Medulla oblongata (tissue), 1 donor: ENCODE data around the gene CR2.
A peak's percentile ranks its signal among the peaks of the same experiment; 100 is the strongest.
"Not testable (repeated sequence)": the region's sequence is repeated elsewhere in the genome, so short reads cannot be mapped to it uniquely, and the experiment has no call there.

ENCODE experiments used
- DNase-seq: peaks from one replicate; pipeline ENCODE4 v3.0.0-alpha.2; 2015; ENCODE audit errors: extremely low spot score

The CR2 gene

DNA sequence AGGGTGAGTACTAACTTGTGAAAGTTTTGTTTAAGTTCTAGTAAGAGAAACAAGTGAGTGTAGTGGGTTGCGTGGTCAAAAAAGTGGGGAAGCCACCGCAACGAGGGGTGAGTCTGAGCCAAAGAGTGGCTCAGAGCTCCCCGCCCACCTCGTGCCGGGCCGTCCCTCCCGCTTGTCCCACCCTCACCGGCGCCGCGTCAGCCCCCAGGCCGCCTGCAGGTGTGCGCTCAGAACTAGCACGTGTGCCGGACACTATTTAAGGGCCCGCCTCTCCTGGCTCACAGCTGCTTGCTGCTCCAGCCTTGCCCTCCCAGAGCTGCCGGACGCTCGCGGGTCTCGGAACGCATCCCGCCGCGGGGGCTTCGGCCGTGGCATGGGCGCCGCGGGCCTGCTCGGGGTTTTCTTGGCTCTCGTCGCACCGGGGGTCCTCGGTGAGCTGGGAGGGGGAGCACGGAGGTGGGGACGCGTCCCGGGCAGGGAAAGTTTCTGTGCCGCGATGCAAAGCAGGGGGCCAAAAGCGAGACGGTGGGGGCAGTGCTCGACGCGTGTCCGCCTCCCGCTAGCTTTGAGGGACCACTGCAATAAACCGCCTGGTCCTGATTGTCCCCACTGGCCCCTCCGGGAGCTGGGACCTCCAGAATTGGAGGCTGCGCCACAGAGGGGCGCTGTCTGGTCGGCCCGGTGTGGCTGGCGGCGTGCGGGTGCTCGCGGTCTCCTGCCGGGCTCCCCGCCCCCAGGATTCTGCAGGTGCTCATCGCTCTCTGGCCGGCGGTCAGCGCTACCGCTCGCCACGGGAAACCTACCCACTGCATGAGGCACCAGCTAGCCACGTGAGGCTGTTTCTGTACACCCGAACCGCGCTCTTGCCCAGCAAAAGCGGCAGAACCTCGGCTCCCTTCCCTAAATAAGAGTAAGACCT lies at the start of gene CR2:
Gene CR2, plus strand, starts transcription at position 283 of the 919 bp plus-strand sequence. Its CDS starts 91 bp downstream, at position 374.
- no peak for DNase-seq

DNA sequence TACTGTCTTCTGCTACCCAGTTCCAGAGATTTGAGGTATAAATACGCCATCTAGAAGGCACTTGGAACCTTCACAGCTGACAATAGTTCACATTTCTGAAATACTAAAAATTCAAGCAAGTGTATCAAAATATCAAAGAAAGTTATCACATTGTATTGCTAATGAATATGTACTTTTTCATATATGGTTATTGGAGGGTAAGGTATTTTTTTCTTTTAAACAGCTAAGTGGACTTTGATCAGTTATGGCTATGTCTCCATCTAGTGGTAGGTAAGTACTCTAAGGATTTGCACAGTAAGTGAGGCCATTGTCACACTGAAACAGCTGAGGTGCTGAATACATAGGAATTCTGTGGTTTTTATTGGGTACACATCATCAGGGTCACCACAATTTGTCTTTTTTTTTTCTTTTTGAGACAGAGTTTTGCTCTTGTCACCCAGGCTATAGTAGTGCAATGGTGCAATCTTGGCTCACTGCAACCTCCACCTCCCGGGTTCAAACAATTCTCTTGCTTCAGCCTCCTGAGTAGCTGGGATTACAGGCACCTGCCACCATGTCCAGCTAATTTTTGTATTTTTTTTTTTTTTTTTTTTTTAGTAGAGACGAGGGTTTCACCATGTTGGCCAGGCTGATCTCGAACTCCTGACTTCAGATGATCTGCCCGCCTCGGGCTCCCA lies 49.1 kb upstream of the CR2 start:
- peak; percentile 85 for DNase-seq

DNA sequence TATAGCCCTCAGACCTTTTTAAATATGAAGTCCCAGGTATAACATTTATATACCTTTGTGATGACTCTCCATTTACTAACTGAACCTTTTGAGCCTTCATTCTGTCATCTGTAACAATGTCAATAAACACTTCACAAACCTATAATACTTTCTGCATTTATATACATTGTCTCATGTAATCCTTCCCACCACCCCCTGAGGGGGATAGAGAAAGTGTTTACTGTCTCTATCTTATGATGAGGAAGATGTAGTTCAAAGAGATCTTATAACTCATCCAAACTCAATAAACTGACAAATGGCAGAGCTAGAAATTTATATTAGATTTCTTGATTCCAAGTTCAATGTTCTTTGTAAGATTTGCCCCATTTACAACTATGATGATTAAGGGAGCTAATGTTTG lies 48.3 kb upstream of the CR2 start:
- DNase-seq: no peak

DNA sequence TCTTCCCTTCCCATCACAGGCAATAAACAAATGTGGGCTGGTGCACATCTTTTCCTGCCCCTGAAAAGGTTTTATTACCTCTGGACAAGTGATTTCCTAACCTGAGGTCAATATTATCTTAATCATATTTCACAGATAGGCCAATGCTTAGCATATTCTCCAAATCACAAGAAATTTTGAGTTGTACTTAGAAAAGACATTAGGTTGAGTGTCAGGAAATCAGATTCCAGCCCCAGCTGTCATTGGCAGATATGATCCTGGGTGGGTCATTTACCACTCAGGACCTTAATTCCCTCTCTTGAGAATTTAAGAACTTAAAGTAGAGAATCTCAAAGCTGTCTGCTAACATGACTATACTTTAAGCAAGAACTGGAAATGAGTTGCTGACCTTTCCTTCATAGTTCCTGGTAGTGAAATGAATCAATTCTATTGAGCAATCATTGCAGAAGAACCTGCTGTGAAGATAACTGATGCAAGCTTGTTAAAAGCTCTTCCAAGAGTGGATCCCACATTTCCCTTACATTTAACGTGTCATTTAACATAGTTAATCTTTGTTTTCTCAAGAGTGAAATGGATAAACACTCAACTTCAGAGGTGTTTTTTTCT lies 46.4 kb upstream of the CR2 start:
- DNase-seq: no peak

DNA sequence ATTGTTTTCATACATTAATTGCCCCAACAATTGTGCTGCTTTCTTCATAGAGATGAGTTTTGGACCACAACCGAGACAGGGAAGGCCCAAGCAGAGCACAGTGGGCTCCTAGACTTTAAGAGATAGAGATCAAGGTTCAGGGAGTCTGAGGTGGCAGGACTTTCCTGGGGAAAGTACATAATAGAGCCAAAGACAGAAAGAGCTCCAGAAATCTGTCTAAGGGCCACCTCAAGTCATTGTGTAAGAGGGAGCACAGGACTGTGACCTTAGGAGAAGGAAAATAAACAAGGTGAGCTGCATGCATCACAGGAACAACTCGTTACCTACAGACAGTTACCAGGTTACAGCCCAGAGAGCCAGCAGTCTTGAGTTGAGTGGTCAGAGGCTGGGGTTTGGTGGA lies 41.3 kb upstream of the CR2 start:
- no peak for DNase-seq

DNA sequence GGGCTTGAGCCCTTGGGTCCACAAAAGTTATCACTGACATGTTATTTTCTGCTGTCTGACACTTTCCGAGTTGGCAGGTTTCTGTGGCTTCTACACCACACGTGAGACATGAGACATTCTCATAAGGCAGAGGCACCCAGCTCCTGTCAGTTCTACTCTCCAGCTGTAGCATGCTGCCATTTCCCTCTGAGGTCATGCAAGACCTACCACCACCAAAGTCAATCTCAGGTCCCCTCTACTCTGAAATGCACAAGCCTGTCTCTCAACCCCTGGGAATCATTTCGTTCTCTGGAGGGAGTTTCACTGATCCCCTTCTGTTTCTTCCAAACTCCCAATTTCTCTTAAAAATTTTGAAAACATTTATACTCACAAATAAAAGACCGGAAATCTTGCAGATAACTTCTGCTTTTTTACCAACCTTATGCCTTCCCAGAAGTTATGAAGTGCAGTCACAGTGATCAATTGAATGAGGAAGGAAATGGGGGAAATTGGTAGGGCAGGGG lies 39.5 kb upstream of the CR2 start:
- no peak for DNase-seq

DNA sequence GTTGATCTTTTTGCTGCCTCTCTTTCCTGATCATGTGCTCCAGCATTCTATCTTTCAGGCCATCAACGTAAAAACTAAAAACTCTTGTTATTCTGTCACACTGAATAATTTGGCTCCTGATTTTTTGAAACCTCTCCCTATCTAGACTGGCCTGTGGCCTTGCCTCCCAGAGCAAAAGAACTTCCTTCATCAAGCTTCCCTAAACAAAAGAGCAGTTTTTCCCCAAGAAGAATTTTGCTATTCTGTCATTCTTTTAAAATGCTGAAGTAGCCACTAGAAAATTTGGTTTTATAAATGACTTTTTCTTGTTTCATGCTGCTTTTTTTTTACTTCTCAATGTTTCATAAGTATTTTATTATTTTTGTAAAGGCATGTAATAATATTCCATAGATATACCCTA lies 37.1 kb upstream of the CR2 start:
- no peak for DNase-seq

DNA sequence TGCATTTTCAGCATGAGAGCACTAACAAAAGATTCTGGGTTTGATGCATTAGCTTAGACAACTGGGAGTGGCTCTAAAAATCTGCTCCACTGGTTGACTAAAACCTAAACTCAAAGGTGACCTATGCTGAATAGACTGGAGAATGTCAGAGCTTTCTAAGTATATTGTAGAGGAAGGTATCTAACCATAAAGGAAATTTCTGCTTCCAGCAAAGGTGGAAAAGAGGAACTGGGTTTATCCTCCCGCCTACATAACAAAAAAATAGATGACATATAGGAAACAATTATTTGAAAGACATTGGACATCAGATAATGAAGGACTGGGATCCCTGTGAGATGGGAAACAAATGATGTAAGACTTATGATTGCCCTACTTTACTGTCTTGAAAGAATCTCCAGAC lies 35.8 kb upstream of the CR2 start:
- no peak for DNase-seq

DNA sequence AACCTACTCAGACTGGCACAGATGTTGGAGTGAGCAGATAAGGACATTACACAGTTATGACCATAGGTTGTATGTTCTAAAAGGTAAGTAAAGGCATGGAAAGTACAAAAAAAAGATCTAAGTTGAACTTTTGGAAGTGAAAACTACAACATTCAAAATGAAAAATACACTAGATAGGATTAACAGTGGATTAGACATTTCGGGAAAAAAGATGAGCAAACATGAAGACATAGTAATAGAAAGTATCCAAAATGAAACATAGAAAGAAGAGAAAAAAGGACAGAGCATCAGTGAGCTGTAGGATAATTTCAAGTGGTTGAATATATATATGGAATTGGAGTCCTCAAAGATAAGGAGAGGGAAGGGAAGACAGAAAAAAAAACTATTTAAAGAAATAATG lies 34.0 kb upstream of the CR2 start:
- no peak for DNase-seq

DNA sequence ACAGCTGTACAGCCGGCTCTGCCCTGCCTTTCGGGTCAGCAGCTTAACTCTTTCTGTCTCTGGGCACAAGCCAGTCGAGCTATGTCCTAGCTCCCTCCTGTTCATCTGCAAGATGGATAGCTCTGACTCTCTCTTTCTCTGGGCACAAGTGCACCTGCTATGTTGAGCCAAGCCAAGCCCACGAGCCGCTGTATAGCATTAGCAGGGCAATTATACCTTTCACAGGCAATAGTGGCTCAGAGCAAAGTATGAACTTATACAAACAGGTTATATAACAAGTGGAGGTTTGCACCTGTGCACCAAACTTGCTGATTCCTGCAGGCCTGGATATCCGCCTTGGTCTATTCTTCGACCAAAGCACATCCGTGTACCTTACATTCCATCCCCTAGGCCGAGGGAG lies 33.0 kb upstream of the CR2 start:
- no peak for DNase-seq

DNA sequence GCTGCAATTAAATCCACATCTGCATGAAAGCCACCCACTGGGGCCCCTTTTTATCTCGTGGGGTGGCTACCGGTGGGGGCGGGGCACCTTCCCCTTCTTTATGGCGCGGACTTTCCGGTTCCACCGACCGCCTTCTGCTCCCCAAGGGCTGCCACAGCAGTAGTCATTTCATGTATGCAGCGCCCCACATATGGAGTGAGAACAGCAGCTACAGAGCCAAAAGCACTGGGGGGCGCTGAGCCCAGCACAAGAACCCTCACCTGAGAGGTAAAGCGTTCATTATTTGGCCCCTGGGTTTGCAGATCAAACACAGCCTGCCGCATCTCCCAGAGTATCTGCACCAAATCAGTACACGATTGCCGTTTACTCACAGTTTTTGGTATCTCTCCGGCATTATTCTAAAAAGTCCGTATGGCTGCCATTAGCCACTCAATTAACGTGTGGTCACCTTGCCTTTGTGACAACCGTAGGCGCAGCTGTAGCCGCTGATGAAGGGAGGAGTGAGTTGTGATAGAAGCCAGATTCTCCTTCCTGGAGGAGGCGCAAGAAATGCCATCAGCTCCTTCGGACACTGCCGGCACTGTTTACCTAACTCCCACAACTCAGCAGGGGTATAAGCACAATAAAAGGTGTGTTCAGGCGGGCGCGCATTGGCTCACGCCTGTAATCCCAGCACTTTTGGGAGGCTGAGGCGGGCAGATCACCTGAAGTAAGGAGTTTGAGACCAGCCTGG lies 30.4 kb upstream of the CR2 start:
- DNase-seq: no peak

DNA sequence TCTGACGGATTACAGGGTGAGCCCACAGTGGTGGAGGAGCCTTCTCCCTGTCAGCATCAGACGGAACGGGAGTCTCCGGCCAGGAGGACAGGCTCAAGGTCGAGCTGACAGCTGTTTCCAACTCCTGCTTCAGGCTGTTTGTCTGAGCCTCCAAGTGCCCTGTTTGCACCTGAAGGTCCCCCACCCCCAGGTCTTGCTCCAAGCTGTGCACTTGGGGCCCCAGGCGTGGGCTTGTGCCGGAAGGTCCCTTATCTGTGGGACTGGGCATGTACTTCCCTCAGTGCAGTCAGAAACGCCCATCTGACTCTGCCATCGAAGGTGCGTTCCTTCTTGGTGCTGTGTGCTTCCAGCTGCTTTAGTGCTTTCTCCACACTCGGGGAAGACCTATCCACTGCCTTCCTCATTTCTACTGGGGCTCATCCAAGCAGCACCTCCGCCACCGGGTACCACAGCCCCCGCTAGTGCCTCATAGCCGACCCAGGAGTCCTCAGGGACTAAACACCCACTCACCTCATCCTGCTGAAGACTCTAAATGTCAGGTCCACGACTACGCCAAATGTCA lies 29.5 kb upstream of the CR2 start:
- no peak for DNase-seq

DNA sequence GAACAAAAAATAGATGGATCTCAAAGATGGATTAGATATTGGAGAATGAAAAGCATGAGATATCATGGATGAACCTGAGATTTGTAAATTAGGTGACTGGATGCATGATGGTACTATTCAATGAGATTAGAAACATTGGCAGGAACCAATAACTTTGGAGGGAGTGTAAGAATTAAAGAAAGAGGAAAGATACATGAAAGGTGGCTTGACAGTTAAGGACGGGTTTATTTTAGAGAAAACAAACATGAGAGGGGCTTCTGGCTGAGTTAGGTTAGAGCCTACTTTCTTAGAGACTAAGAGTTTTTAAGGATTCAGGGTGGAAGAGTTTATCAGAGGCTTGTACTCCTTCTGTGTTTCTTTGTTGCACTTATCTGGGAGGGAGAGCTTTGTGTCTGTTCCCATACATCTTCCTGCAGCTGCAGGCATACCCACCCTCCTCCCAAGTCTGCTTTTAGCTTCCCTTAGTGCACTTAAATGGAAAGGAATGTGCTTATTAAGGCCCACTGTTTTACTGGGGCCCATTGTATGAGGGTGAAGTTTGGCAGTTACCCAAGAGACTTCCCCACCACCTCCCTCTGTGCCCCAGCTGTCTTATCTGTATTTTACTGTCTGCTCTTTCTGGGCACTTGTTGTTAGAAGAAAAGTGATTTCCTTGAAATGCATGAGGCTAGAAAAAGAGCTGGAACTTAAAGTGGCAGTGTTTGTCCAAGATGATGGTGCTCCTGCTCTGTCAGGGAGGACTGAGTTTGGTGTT lies 26.1 kb upstream of the CR2 start:
- DNase-seq: no peak

DNA sequence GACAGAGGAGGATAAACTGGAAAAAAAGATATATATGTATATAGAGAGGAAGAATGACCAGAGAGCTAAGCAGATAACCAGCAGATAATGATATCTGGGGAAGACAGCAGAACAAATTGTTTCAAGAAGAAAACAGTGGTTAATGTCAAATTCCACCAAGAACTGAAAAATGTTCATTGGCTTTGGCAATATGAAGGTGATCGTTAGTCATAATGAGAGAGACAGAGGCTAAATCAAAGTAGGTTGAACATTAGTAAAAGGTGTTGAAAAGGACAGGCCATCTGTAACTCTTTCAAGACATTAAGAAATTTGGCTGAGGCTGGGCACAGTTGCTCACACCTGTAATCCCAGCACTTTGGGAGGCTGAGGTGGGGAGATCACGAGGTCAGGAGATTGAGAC lies 25.3 kb upstream of the CR2 start:
- no peak for DNase-seq

DNA sequence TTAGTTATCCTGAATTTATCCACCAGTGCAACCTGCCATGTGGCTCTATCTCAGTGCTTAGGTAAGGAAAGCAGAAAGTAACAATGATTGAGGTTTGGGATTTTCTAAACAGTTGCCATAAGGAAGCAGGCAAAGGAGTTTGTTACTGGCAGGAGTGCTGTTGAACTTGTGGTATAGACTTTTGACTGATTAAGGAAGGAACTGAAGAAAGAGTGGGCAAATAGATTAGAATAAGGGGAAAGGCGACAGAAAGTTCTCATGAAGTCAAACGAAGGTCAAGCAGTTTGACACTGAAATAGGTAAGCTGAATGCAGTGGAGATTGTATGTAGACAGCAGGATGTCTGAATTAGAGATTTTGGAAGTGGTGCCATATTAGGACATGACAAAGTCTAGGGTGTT lies 24.2 kb upstream of the CR2 start:
- DNase-seq: no peak

DNA sequence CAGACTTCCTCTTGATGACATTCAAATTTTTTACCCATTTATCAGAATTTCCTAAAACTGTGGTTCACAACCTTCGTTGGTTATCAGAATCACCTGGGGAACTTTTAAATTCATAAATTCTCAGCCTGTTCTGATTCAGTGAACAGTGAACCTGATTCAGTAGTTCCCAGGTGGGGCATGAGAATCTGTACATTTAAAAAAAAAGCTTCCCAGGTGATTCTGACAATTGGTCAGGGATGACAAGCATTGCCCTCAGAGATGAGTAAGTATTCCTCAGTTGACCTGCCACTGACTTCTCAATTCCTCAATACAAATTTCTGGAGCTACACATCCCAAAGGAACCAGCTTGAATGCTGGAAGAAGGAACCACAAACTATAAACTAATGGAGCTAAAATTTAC lies 23.5 kb upstream of the CR2 start:
- DNase-seq: no peak

DNA sequence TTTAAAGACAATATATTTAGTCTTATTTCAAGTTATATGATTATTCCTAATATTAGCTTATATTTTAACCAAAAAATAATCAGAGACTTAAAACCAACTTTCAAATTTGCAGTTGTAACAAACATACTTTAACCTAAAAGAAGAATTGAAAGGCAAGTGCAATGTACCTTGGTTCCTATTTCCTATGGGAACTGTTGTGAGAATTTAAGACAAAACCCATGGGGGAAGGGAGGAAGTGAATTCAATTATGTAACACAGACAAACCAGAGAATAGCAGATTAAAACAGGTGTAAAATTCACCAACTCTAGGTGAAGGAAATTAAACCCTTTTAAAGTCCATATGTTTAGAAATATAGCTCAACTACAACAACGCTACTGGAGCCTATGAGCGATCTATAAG lies 22.6 kb upstream of the CR2 start:
- DNase-seq: no peak

DNA sequence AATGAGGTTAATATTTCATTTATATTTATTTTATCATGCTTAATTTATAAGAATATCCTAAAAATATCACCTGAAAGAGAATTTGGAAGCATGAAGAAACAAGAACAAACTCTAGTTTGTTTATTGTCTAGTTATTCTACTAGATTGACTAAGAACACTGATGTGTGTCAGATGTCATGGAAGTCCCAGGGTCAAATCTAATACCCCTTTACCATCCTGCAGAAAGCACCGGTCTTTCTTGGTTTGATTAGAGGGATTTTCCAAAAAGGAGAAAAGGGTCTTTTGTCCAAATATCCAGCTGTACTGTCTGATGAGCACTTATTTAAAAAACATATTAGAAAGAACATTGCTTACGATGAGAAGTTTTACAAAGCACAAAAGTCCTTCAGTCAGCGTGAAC lies 20.7 kb upstream of the CR2 start:
- no peak for DNase-seq

DNA sequence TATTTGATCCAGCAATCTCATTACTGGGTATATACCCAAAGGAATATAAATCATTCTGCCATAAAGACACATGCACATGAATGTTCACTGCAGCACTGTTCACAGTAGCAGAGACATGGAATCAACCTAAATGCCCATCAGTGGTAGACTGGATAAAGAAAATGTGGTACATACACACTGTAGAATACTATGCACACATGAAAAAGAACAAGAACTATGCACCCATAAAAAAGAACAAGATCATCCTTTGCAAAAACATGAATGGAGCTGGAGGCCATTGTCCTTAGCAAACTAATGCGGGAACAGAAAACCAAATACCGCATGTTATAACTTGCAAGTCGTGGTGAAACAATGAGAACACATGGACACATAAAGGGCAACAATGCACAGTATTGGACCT lies 17.4 kb upstream of the CR2 start:
- not testable (repeated sequence) for DNase-seq

DNA sequence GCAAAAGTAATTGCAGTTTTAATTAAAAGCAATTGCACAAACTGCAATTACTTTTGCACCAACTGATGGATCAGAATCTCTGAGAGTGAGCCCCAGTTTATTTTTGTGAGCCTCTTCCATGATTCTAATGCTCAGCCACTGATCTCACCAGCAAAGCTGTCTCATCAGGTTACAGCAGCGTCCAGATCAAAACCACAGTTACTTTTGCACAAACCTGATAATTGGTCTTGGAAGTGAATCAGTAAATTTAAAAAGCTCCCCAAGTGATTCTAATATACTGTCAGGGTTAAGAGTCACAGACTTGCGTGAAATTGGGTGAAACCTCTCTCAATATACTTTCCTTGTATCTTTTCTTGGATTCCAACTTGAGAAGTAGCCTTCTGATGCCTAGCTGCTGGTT lies 13.5 kb upstream of the CR2 start:
- DNase-seq: no peak
